Natural killer cell (primary cell): ENCODE results near the gene SLBP. TPM values are rescaled to one million over a fixed set of nuclear protein-coding genes. Genes with fewer than 3 reads are reported as not detected.

ENCODE experiments used
- ATAC-seq, 3 donors: fragments of 150-1000 bp in 2 of 3; fragments of 200-7000 bp in 1 of 3; cut with Tn5 transposase; 1 replicate in 1 of 3; 2 replicates in 2 of 3; pipeline ENCODE4 v1.10.0; 2021; ENCODE audit warnings: mild to moderate bottlenecking in 2 of 3, moderate library complexity in 2 of 3
- DNase-seq, 2 donors: peaks; one replicate each; pipeline versions ENCODE4 v3.0.0 to v3.0.0-alpha.2; 2013 to 2021; ENCODE audit warnings: mixed read lengths in 1 of 2
- H3K27ac ChIP-seq: one replicate; pipeline ENCODE4 v1.5.1; 2013; ENCODE audit warnings: mild to moderate bottlenecking, low read length
- H3K27me3 ChIP-seq: one replicate; pipeline ENCODE4 v1.6.1; 2013; ENCODE audit warnings: low read length; ENCODE audit not compliant: control insufficient read depth, insufficient read depth
- H3K36me3 ChIP-seq: one replicate; pipeline ENCODE4 v1.6.1; 2013; ENCODE audit warnings: low read length; ENCODE audit not compliant: control insufficient read depth, insufficient read depth
- H3K4me1 ChIP-seq: one replicate; pipeline ENCODE4 v1.6.1; 2013; ENCODE audit warnings: low read length; ENCODE audit not compliant: control insufficient read depth, insufficient read depth
- H3K4me3 ChIP-seq: one replicate; pipeline ENCODE4 v1.5.1; 2013; ENCODE audit warnings: low read length
- H3K9me3 ChIP-seq: one replicate; pipeline ENCODE4 v1.6.1; 2013; ENCODE audit warnings: low read length; ENCODE audit not compliant: control insufficient read depth, insufficient read depth
- H3K27ac Mint-ChIP-seq, 2 donors: one replicate each; pipeline ENCODE4 v1.8.0; 2022; ENCODE audit warnings: mild to moderate bottlenecking in 2 of 2, mixed read lengths in 2 of 2, moderate library complexity in 1 of 2
- H3K27me3 Mint-ChIP-seq, 2 donors: one replicate each; pipeline ENCODE4 v1.8.0; 2022; ENCODE audit warnings: low read depth in 2 of 2, mixed read lengths in 2 of 2
- H3K36me3 Mint-ChIP-seq: one replicate; pipeline ENCODE4 v1.8.0; 2022; ENCODE audit warnings: mixed read lengths
- H3K4me1 Mint-ChIP-seq, 2 donors: one replicate each; pipeline ENCODE4 v1.8.0; 2022; ENCODE audit warnings: mixed read lengths in 2 of 2
- H3K4me3 Mint-ChIP-seq: one replicate; pipeline ENCODE4 v1.8.0; 2022; ENCODE audit warnings: mild to moderate bottlenecking, moderate library complexity, mixed read lengths
- H3K9me3 Mint-ChIP-seq, 2 donors: one replicate each; pipeline ENCODE4 v1.8.0; 2022; ENCODE audit warnings: mixed read lengths in 2 of 2
- CTCF ChIP-seq: fragments of 200-600 bp; IDR thresholded peaks from one replicate; pipeline ENCODE4 v1.8.0; 2022; ENCODE audit warnings: antibody characterized with exemption
- WGBS: methylation state at CpG from one replicate; pipeline ENCODE4 v1.1.7; 2013; ENCODE audit warnings: missing lambda C conversion rate; ENCODE audit not compliant: insufficient coverage; 5-methylcytosine and 5-hydroxymethylcytosine counted together
- intact Hi-C: fragments of 100-400 bp; cut with micrococcal nuclease; formaldehyde crosslinking; loops from one replicate; pipeline ENCODE4 v1.14.2; 2022
- total RNA-seq, 4 donors: library from RNA; stranded (reverse); fragments of 120-200 nt in 1 of 4; gene quantifications; one replicate each; pipeline versions ENCODE4 v1.2.3 to v1.2.4, GENCODE V29; 2013 to 2022

SLBP gene
- total RNA-seq, 3 donors from 2014 or later (not counting 1 experiment from before 2014, with no cell fraction given), result 29.5 to 38.8 (median 38.6) TPM

- WGBS, result 96% methylated on average over 3 of the region's 5 CpGs
- intact Hi-C loops, result no loop called here
- no peaks in the 10 kb centered on the region for H3K36me3 Mint-ChIP-seq
- H3K27ac Mint-ChIP-seq, result no peak overlapping the region
- DNase-seq (no peak), ATAC-seq (no peak)
- no peaks in the 10 kb centered on the region for H3K4me1 Mint-ChIP-seq
- H3K27me3 Mint-ChIP-seq, result no peaks in the 10 kb centered on the region
- Histone ChIP-seq H3K27me3 (no peaks in the 10 kb centered on the region), H3K27ac (no peak overlapping the region), H3K4me1 (no peaks in the 10 kb centered on the region), H3K36me3 (peaks cover 60% of the 10 kb centered on the region), H3K4me3 (no peak overlapping the region), H3K9me3 (no peaks in the 10 kb centered on the region)
- no peaks in the 10 kb centered on the region for H3K9me3 Mint-ChIP-seq
- no peak overlapping the region for H3K4me3 Mint-ChIP-seq
- no peak for TF ChIP-seq CTCF
Observed at GRCh38 chr4:1695913-1696312, 16.2 kb downstream of the SLBP start.

- H3K36me3 Mint-ChIP-seq, result no peaks in the 10 kb centered on the region
- no peaks in the 10 kb centered on the region for H3K27me3 Mint-ChIP-seq
- peaks cover 48% of the 10 kb centered on the region for H3K36me3 ChIP-seq
- 53% methylated on average over 7 of the region's 7 CpGs for WGBS
- H3K4me1 Mint-ChIP-seq, result no peaks in the 10 kb centered on the region
- DNase-seq (peak; percentile 68 to 92), ATAC-seq (peak; percentile 92 to 99 (median 95))
- H3K9me3 Mint-ChIP-seq, result no peaks in the 10 kb centered on the region
- H3K9me3 ChIP-seq, result no peaks in the 10 kb centered on the region
- no peak overlapping the region for H3K27ac ChIP-seq
- H3K27me3 ChIP-seq, result no peaks in the 10 kb centered on the region
- intact Hi-C loops, result loop anchor here (1.0 kb wide), 1 partner anchor 33 kb away; no protein-coding TSS in a partner anchor
- peak; percentile 86 for TF ChIP-seq CTCF
- H3K27ac Mint-ChIP-seq, result no peak overlapping the region
- H3K4me1 ChIP-seq, result no peaks in the 10 kb centered on the region
- H3K4me3 Mint-ChIP-seq, result no peak overlapping the region
- no peak overlapping the region for H3K4me3 ChIP-seq
Observed at GRCh38 chr4:1693131-1693896, 18.8 kb downstream of the SLBP start.

- H3K27me3 ChIP-seq, result no peaks in the 10 kb centered on the region
- TF ChIP-seq CTCF, result no peak
- no peaks in the 10 kb centered on the region for H3K9me3 ChIP-seq
- no peak for ATAC-seq
- WGBS, result 98% methylated on average over 9 of the region's 9 CpGs
- Mint-ChIP-seq H3K4me1 (no peaks in the 10 kb centered on the region), H3K4me3 (no peak overlapping the region), H3K27ac (no peak overlapping the region), H3K36me3 (no peaks in the 10 kb centered on the region), H3K9me3 (no peaks in the 10 kb centered on the region), H3K27me3 (no peaks in the 10 kb centered on the region)
- no peak overlapping the region for H3K4me3 ChIP-seq
- H3K4me1 ChIP-seq, result no peaks in the 10 kb centered on the region
- DNase-seq, result no peak
- H3K36me3 ChIP-seq, result peaks cover 42% of the 10 kb centered on the region
- no peak overlapping the region for H3K27ac ChIP-seq
- intact Hi-C loops, result no loop called here
Observed at GRCh38 chr4:1691737-1692373, 20.3 kb downstream of the SLBP start.
